Mesodermal cell (in vitro differentiated cells): Measurements from ENCODE around the gene RFTN1.

Experiments used
- H3K27ac ChIP-seq: 2 replicates; pipeline ENCODE4 v1.7.0; 2013; ENCODE audit warnings: mild to moderate bottlenecking, low read depth, low read length, moderate library complexity; ENCODE audit not compliant: severe bottlenecking
- H3K36me3 ChIP-seq: 2 replicates; pipeline ENCODE4 v1.7.1; 2013; ENCODE audit warnings: mild to moderate bottlenecking, low read length, moderate library complexity; ENCODE audit not compliant: control insufficient read depth, insufficient read depth
- H3K4me1 ChIP-seq: one replicate; pipeline ENCODE4 v1.7.1; 2013; ENCODE audit warnings: mild to moderate bottlenecking, low read length; ENCODE audit not compliant: insufficient read depth, control insufficient read depth, poor library complexity, severe bottlenecking
- H3K4me3 ChIP-seq: 2 replicates; pipeline ENCODE4 v1.7.0; 2013; ENCODE audit warnings: low read length, control low read depth, mild to moderate bottlenecking; ENCODE audit not compliant: insufficient read depth, poor library complexity, severe bottlenecking; ENCODE audit errors: extremely low read depth
- H3K9me3 ChIP-seq: 2 replicates; pipeline ENCODE4 v1.7.1; 2013; ENCODE audit warnings: mild to moderate bottlenecking, low read length, moderate library complexity; ENCODE audit not compliant: control insufficient read depth
- WGBS, 2 experiments: methylation state at CpG; one replicate each; pipeline ENCODE4 v1.1.5; 2013; ENCODE audit warnings: missing lambda C conversion rate in 2 of 2; ENCODE audit not compliant: insufficient coverage in 2 of 2; 5-methylcytosine and 5-hydroxymethylcytosine counted together

Gene RFTN1

DNA sequence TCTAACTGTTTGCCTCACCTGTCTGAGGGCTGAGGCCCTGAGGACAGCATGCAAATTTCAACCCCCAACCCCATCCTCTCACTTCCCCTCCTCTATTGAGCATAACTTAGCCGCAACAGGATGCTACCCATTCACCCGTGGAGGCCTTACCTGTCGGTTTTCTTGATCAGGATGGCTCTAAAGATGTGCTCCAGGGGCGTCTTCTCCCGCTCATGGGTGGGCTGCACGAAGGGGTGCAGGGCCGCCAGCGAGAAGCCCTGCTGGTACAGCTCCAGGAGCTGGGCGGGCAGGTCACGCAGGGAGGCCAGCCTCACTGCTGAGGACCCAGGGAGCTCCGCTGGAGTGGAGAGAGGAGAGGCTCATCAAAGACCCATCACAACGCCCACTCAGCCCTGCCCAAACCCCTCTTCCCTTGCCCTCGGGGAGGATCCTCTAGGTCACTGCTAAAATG lies 79.8 kb downstream of the RFTN1 start:
- Histone ChIP-seq H3K9me3 (no peaks in the 10 kb centered on the region), H3K4me1 (no peaks in the 10 kb centered on the region), H3K4me3 (no peak overlapping the region), H3K36me3 (peaks cover 17% of the 10 kb centered on the region), H3K27ac (no peak overlapping the region)
- WGBS, 2 experiments = 89 to 90% methylated on average over 9 to 13 of the region's 13 CpGs

DNA sequence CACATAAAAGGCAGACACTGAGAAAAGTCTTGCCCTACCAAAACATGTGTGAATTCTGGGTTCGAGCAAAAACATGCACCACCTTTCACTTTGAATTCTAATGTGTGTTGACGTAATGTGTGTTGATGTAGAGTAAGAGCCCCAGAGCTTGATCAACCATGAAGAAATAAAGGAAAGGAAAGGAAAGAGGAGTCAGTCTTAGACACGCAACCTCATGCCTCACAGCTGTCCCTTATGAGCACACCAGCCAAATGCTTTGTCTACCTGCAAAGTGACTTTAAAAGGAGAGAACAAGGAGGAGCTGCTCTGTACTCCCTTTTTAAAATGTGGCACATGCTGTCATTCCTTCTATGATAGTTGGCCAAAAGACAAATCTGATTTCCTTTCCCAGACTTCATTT lies 80.8 kb downstream of the RFTN1 start:
- peaks cover 17% of the 10 kb centered on the region for H3K36me3 ChIP-seq
- no peak overlapping the region for H3K27ac ChIP-seq
- 40% methylated on average over 1 of the region's 3 CpGs; no CpG with 5 or more reads in 1 of the 2 experiments for WGBS, 2 experiments
- H3K4me1 ChIP-seq = peaks cover 1% of the 10 kb centered on the region
- no peak overlapping the region for H3K4me3 ChIP-seq
- no peaks in the 10 kb centered on the region for H3K9me3 ChIP-seq

DNA sequence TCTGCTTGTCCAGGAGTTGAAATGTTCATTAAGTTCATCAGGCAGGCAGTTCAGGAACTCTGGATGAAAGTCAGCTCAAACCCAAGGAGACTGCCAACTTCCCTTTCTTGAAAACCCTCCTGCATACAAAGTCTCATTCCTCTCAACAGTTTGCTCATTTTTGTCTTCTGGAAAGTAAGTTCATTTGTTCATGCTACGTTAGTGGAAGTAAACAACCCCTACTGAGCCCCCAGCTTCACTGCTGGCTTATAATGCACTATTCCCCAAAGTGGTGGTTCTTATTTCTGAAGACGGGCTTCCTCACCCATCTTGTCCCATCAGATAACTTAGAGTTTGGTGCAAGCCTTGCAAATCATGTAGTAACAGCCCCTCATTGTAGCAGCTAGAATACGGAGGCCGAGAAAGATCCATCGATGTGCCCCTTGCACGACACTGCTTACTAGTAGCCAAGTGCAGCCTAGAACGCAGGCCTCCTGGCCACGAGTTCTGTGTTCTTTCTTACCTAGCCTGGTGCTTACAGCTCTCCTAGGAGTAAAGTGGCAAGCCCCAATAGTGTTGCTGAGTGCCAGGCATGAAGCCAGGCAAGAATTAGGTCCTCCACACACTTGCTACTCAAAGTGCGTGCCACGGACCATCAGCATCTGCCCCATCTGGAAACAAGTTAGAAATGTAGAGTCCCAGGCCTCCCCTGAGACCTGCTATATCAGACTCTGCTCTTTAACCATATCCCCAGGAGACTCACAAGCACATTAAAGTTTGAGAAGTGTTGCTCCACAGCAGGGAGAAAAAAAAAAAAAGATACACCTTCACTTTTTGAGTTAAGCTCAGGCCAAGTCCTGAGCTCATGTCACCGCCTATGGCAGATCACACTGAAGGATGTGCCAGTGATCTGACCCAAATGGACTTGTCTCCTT lies 82.5 kb downstream of the RFTN1 start:
- peaks cover 17% of the 10 kb centered on the region for H3K36me3 ChIP-seq
- H3K4me3 ChIP-seq = no peak overlapping the region
- peaks cover 3% of the 10 kb centered on the region for H3K4me1 ChIP-seq
- no peak overlapping the region for H3K27ac ChIP-seq
- WGBS, 2 experiments = 89 to 98% methylated on average over 9 to 11 of the region's 11 CpGs
- H3K9me3 ChIP-seq = no peaks in the 10 kb centered on the region

DNA sequence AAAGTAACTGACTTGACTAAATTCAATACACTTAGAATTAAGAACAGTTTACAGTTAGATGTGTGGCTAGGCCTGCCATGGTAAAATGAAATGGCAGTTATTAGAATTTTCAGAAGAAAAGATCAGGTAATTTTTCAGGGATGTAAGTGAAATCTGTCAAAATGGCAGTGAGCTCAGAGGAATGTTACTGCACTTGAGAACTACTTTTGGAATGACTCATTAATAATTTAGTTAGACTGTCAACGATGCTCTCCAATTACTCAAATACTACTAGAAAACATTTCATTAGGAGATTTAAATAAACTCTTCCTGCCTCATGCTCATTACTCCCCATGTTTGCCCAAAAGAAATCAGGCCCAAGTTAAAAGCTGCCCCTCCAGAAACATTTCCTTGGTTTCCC lies 84.4 kb downstream of the RFTN1 start:
- H3K9me3 ChIP-seq = no peaks in the 10 kb centered on the region
- WGBS, 2 experiments = 75% methylated on average over 1 of the region's 1 CpG; no CpG with 5 or more reads in 1 of the 2 experiments
- H3K4me1 ChIP-seq = peaks cover 3% of the 10 kb centered on the region
- no peak overlapping the region for H3K27ac ChIP-seq
- peaks cover 17% of the 10 kb centered on the region for H3K36me3 ChIP-seq
- no peak overlapping the region for H3K4me3 ChIP-seq

DNA sequence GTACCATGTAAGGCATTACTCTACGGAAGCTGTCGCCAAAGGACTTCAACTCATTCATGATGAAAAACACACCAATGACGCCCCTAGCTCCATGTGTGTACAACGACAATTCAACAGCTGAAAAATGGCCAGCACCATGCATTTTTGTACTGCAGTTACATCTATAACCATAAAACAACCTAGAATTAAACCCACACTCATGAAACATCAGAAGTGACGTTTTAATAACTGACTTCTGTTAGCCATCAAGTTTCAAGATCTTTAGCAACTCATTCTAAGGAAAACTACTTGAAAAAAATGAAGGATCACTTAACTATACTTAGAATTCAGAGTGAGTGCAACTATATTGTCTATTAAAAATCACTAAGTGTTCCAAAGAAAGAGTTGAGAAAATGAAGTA lies 84.9 kb downstream of the RFTN1 start:
- Histone ChIP-seq H3K9me3 (no peaks in the 10 kb centered on the region), H3K27ac (no peak overlapping the region), H3K4me1 (peaks cover 3% of the 10 kb centered on the region), H3K36me3 (peaks cover 17% of the 10 kb centered on the region), H3K4me3 (no peak overlapping the region)
- WGBS, 2 experiments = 87 to 94% methylated on average over 4 to 5 of the region's 5 CpGs

DNA sequence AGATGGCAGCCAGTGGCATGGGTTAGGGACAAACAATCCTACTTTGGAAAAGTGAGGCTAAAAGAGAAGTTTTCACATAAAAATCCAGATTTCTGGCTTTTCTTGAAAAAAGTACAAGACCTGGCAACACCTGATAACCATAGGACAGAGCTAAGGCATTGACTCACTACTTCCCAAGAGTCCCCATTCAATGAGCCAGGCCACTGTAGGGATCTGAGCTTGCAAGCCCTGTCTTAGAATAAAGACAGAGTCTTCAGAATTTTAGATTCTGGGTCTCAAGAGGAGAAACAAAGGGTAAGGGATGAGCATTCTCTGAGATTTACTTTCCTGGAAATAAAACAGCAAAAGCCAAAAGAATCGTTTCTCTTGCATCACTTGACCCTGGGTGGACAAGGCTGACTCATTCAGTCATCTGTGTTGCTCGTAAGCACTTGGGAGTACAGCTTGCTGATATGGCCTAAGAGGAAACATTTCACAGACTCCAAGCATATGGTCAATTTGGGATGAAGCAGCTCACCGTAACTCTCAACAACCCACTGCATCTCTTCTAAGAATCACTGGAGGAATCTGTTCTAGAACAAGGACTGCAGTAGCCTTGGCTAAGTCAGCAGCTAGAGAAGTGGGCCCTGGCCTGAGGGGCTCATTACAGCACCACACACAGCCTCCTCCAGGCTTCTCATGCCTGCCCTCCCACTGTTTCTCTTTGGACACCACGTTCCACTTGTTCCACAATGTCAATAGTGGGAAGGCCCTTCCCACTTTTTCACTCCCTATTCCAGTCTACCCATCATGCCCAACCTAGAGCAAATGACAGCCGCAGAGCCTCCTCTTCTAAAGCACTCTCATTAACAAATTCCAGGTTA lies 86.2 kb downstream of the RFTN1 start:
- no peaks in the 10 kb centered on the region for H3K9me3 ChIP-seq
- peaks cover 12% of the 10 kb centered on the region for H3K36me3 ChIP-seq
- H3K27ac ChIP-seq = no peak overlapping the region
- WGBS, 2 experiments = 77 to 85% methylated on average over 3 of the region's 5 CpGs
- no peak overlapping the region for H3K4me3 ChIP-seq
- peaks cover 3% of the 10 kb centered on the region for H3K4me1 ChIP-seq

DNA sequence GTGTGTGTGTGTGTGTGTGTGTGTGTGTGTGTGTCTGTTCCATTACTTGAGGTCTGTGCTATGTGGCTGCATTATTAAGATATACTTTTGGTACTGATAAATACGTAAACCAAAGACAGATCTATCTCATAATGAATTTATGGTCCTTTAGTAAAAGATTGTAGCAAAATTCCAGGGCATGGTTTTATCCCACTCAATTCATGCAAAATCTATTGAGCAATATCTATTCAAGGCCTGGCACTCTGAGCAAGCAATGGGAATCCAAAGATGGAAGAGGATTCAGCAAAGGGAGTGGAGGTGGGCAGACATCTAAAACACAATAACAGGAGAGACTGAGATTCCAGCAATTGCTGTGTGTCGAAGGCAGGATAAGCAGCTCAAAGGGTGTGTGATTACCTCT lies 86.8 kb downstream of the RFTN1 start:
- no peak overlapping the region for H3K27ac ChIP-seq

DNA sequence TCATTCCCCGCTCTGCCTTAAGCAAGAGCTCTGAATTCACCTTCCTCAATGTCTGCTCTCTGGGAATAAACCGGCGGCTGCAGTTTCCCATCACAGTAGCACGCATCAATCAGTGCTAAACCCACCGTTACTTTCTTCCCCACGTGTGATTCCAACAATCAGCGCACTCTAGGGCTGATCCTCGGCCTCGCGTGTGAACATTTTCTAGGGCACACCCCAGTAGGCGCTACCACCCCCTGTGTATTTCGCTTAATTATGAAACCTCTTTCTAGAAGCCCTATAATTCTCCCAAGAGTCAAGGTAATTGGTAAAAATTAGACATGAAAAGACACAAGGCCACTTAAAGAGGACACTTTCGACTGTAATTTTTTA lies 87.5 kb downstream of the RFTN1 start:
- Histone ChIP-seq H3K36me3 (peaks cover under 1% of the 10 kb centered on the region), H3K4me3 (no peak overlapping the region), H3K27ac (no peak overlapping the region), H3K4me1 (peaks cover 3% of the 10 kb centered on the region), H3K9me3 (no peaks in the 10 kb centered on the region)
- 83 to 89% methylated on average over 7 to 9 of the region's 13 CpGs for WGBS, 2 experiments

More for the DNA sequence above, 86.8 kb downstream of the RFTN1 start:
- Histone ChIP-seq H3K36me3 (peaks cover 6% of the 10 kb centered on the region), H3K4me3 (no peak overlapping the region), H3K4me1 (peaks cover 3% of the 10 kb centered on the region), H3K9me3 (no peaks in the 10 kb centered on the region)
- 83 to 100% methylated on average over 1 of the region's 2 CpGs for WGBS, 2 experiments

DNA sequence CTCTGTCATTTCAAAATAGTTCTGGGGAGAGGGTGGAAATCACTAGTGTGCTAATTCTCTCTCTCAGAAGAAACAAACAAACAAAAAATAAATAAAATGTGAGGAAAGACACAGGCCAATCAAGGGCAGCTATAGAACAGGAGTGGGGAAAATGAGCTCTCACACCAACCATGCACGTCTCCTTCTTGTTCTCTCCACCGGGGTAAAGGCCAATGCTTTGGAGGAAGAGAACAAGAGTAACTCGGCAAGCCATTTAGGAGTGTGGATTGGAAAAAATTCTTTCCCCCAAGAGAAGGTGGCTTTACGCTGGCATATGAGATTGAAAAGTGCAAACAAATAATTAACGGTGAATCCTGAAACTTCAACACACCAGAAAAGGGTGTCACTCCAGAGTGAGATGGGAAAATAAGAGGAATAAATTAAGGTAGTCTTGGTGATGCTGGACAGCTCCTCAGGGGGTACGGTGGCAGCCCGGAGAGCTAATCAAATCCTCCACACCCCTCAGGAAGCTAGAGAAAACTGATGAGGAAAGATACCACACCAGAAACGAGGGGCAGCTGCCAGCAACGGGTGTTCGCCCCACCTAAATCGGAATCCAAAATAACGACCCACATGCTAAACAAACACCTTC lies 88.0 kb downstream of the RFTN1 start:
- Histone ChIP-seq H3K27ac (no peak overlapping the region), H3K4me1 (peaks cover 3% of the 10 kb centered on the region), H3K4me3 (no peak overlapping the region), H3K9me3 (no peaks in the 10 kb centered on the region), H3K36me3 (no peaks in the 10 kb centered on the region)
- 78 to 85% methylated on average over 5 to 7 of the region's 12 CpGs for WGBS, 2 experiments

DNA sequence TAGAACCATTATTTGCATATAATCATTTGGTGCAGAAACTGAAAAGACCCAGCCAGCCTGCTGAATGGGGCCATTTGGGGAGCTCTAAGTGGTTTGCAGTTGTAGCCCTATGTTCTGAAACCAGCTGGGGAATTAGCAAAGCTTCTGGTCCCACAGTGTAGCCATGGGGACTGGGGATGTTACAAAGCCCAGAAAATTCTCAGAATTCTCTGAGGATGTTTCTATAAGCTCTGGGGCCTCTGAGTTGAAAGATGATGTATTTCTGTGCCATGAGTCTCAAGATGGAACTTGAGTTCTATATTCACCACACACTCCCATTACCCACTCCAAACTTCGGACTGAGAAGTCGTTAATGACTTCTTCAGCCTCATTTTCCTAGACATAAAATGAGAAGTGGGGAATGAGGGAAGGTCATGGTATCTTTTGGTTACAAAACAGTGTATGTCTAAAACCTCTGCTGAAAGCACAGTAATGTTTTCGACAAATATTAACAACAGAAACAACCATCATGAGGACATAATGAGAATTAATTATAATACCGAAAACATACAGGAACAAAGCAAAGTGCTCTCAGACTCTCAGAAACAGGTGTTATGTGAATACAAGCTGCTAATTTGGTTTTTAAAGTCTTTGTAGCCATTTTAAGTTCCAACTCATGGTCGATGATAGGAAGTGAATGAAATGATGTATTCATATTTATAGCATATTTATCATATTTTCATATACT lies 89.4 kb downstream of the RFTN1 start:
- H3K36me3 ChIP-seq = no peaks in the 10 kb centered on the region
- no peak overlapping the region for H3K4me3 ChIP-seq
- no peak overlapping the region for H3K27ac ChIP-seq
- H3K9me3 ChIP-seq = no peaks in the 10 kb centered on the region
- WGBS, 2 experiments = no CpG with 5 or more reads among the region's 5 CpGs
- H3K4me1 ChIP-seq = peaks cover 16% of the 10 kb centered on the region
